Measurements from ENCODE around the gene EVPL. TPM values are rescaled to one million over a fixed set of nuclear protein-coding genes. Genes with fewer than 3 reads are reported as not detected.

The EVPL gene
- total and polyA plus RNA-seq, 2 donors (not counting 3 experiments of a cell fraction or from before 2014, with no cell fraction given), result not detected

- TF ChIP-seq, protein P1, sequence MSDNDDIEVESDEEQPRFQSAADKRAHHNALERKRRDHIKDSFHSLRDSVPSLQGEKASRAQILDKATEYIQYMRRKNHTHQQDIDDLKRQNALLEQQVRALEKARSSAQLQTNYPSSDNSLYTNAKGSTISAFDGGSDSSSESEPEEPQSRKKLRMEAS (IDR thresholded peaks at IDR 0.05; ENCODE audit: insufficient read depth, insufficient read length), result no peak
- TF ChIP-seq, protein P2, sequence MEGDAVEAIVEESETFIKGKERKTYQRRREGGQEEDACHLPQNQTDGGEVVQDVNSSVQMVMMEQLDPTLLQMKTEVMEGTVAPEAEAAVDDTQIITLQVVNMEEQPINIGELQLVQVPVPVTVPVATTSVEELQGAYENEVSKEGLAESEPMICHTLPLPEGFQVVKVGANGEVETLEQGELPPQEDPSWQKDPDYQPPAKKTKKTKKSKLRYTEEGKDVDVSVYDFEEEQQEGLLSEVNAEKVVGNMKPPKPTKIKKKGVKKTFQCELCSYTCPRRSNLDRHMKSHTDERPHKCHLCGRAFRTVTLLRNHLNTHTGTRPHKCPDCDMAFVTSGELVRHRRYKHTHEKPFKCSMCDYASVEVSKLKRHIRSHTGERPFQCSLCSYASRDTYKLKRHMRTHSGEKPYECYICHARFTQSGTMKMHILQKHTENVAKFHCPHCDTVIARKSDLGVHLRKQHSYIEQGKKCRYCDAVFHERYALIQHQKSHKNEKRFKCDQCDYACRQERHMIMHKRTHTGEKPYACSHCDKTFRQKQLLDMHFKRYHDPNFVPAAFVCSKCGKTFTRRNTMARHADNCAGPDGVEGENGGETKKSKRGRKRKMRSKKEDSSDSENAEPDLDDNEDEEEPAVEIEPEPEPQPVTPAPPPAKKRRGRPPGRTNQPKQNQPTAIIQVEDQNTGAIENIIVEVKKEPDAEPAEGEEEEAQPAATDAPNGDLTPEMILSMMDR (IDR thresholded peaks at IDR 0.05; ENCODE audit: extremely low read depth in 1 of 2, insufficient read depth in 1 of 2, low read depth in 1 of 2, low read length in 2 of 2), result no peak
- TF ChIP-seq FOS (IDR thresholded peaks at IDR 0.05; ENCODE audit: borderline replicate concordance, insufficient read depth, low read length) (no peak), JUN (IDR thresholded peaks at IDR 0.05; ENCODE audit: borderline replicate concordance, insufficient read depth, insufficient read length, low read depth) (no peak), POLR2AphosphoS5 (IDR thresholded peaks at IDR 0.05; ENCODE audit: insufficient read depth, low read depth, low read length) (no peak), POLR2A (IDR thresholded peaks at IDR 0.05; ENCODE audit: low read depth, low read length) (no peak), MYC (IDR thresholded peaks at IDR 0.05; ENCODE audit: low read depth, low read length) (no peak), EZH2 (IDR thresholded peaks at IDR 0.05; ENCODE audit: borderline replicate concordance, low read depth, low read length, severe bottlenecking) (no peak), GATA2 (IDR thresholded peaks at IDR 0.05; ENCODE audit: insufficient read depth, insufficient read length, low read depth, low read length) (no peak)
- Histone ChIP-seq H3K27ac (ENCODE audit: insufficient read depth, low read depth, low read length) (no peak overlapping the region), H3K79me2 (ENCODE audit: control insufficient read depth, insufficient read depth, low read length) (no peaks in the 10 kb centered on the region), H3K4me1 (ENCODE audit: control insufficient read depth, extremely low read depth, insufficient read depth, low read length) (peaks cover 7% of the 10 kb centered on the region), H4K20me1 (replicated peaks; ENCODE audit: control insufficient read depth, extremely low read depth, insufficient read depth, low read length) (no peaks in the 10 kb centered on the region), H3K9me3 (replicated peaks; ENCODE audit: control insufficient read depth, insufficient read depth, low read length) (no peaks in the 10 kb centered on the region), H3K9me1 (replicated peaks; ENCODE audit: control insufficient read depth, extremely low read depth, insufficient read depth, low read length) (no peaks in the 10 kb centered on the region), H3K4me3 (replicated peaks in 1 of 3; ENCODE audit: insufficient read depth in 1 of 3, low read depth in 1 of 3, low read length in 3 of 3) (no peak overlapping the region), H3K4me2 (ENCODE audit: insufficient read depth, low read length) (no peak overlapping the region), H3K9ac (replicated peaks; ENCODE audit: extremely low read depth, insufficient read depth, low read length) (no peak overlapping the region), H3K36me3 (ENCODE audit: control insufficient read depth in 2 of 2, extremely low read depth in 1 of 2, insufficient read depth in 2 of 2, low read length in 2 of 2) (no peaks in the 10 kb centered on the region), H2AFZ (ENCODE audit: low read depth, low read length) (no peak overlapping the region), H3K27me3 (ENCODE audit: control insufficient read depth in 2 of 2, insufficient read depth in 2 of 2, low read length in 2 of 2) (no peaks in the 10 kb centered on the region)
- dilution Hi-C loops (cut with MboI; ENCODE audit: extremely low pct_ligation_motif_present, low sequenced_read_pairs) (no loop called here), intact Hi-C loops (cut with micrococcal nuclease) (loop anchor here (5.0 kb wide), 1 partner anchor 47 kb away; the partner anchor contains the start of genes GALR2 and SRP68)
- FAIRE-seq (no peak), DNase-seq (ENCODE audit: low read depth, low spot score) (no peak)
- ChIA-PET POLR2A (no interaction called here), CTCF (interaction anchor here (0.9 to 1.1 kb wide), 3 partner anchors 9 to 16 kb away, joined by 3 to 9 read pairs (median 3); no protein-coding TSS in a partner anchor)
- BruUV-seq (replicated peaks), result no TSS peak
These were observed 1.8 kb downstream of the EVPL start for GRCh38 chr17:76025294-76025693.
